BE2C (cell line): ENCODE measurements around the gene RRBP1.
A peak's percentile ranks its signal among the peaks of the same experiment; 100 is the strongest.

ENCODE experiments used
- DNase-seq: peaks from one replicate; pipeline ENCODE4 v3.0.0-alpha.2; 2020
- H3K27me3 ChIP-seq: fragments of 250-450 bp; sonication (Bioruptor Pico); 2 replicates; pipeline ENCODE4 v1.5.1; 2020; ENCODE audit warnings: mild to moderate bottlenecking
- H3K36me3 ChIP-seq: fragments of 250-450 bp; sonication (Bioruptor Pico); 2 replicates; pipeline ENCODE4 v1.5.1; 2020; ENCODE audit warnings: mild to moderate bottlenecking
- H3K4me1 ChIP-seq: fragments of 250-450 bp; sonication (Bioruptor Pico); 2 replicates; pipeline ENCODE4 v1.5.1; 2020
- H3K4me3 ChIP-seq: 2 replicates; pipeline ENCODE4 v1.5.1; 2011; ENCODE audit warnings: low read depth, low read length
- H3K9me3 ChIP-seq: fragments of 250-450 bp; sonication (Bioruptor Pico); 2 replicates; pipeline ENCODE4 v1.5.1; 2020
- CTCF ChIP-seq: IDR thresholded peaks from 2 replicates; pipeline ENCODE4 v1.5.1; 2012; ENCODE audit warnings: mild to moderate bottlenecking, low read depth, low read length

RRBP1 gene

GRCh38 chr20:17654649-17655285 is 27.3 kb downstream of the RRBP1 start:
- DNase-seq: peak; percentile 59
- peak; percentile 81 for TF ChIP-seq CTCF
- H3K4me1 ChIP-seq: no peaks in the 10 kb centered on the region
- no peaks in the 10 kb centered on the region for H3K9me3 ChIP-seq
- no peaks in the 10 kb centered on the region for H3K36me3 ChIP-seq
- no peaks in the 10 kb centered on the region for H3K27me3 ChIP-seq
- no peak overlapping the region for H3K4me3 ChIP-seq

- no peak for TF ChIP-seq CTCF
- no peaks in the 10 kb centered on the region for H3K9me3 ChIP-seq
- no peaks in the 10 kb centered on the region for H3K27me3 ChIP-seq
- no peaks in the 10 kb centered on the region for H3K4me1 ChIP-seq
- no peaks in the 10 kb centered on the region for H3K36me3 ChIP-seq
- H3K4me3 ChIP-seq: no peak overlapping the region
- DNase-seq: no peak
These were observed 28.0 kb downstream of the RRBP1 start for GRCh38 chr20:17653835-17654648.

GRCh38 chr20:17652411-17652810 is 29.6 kb downstream of the RRBP1 start:
- Histone ChIP-seq H3K4me1 (no peaks in the 10 kb centered on the region), H3K27me3 (no peaks in the 10 kb centered on the region), H3K36me3 (no peaks in the 10 kb centered on the region), H3K9me3 (no peaks in the 10 kb centered on the region), H3K4me3 (no peak overlapping the region)
- DNase-seq: no peak
- no peak for TF ChIP-seq CTCF

GRCh38 chr20:17651760-17652388 is 30.2 kb downstream of the RRBP1 start:
- no peaks in the 10 kb centered on the region for H3K4me1 ChIP-seq
- H3K27me3 ChIP-seq: no peaks in the 10 kb centered on the region
- no peak for TF ChIP-seq CTCF
- no peak for DNase-seq
- H3K9me3 ChIP-seq: no peaks in the 10 kb centered on the region
- H3K4me3 ChIP-seq: no peak overlapping the region
- no peaks in the 10 kb centered on the region for H3K36me3 ChIP-seq

- no peaks in the 10 kb centered on the region for H3K27me3 ChIP-seq
- no peaks in the 10 kb centered on the region for H3K9me3 ChIP-seq
- TF ChIP-seq CTCF: no peak
- H3K36me3 ChIP-seq: no peaks in the 10 kb centered on the region
- H3K4me1 ChIP-seq: peaks cover 2% of the 10 kb centered on the region; the same call in 1 of the 2 replicates
- no peak for DNase-seq
- H3K4me3 ChIP-seq: no peak overlapping the region
These were observed 30.8 kb downstream of the RRBP1 start for GRCh38 chr20:17651129-17651759.
